GM18861 (cell line): ENCODE results near the gene RAB1B.
A peak's percentile ranks its signal among the peaks of the same experiment; 100 is the strongest.
"Not testable (repeated sequence)": the region's sequence is repeated elsewhere in the genome, so short reads cannot be mapped to it uniquely, and the experiment has no call there.

Experiments used
- ATAC-seq: cut with Tn5 transposase; IDR thresholded peaks from one replicate; pipeline ENCODE4 v1.9.1; 2021; ENCODE audit not compliant: unreplicated experiment

RAB1B gene

DNA sequence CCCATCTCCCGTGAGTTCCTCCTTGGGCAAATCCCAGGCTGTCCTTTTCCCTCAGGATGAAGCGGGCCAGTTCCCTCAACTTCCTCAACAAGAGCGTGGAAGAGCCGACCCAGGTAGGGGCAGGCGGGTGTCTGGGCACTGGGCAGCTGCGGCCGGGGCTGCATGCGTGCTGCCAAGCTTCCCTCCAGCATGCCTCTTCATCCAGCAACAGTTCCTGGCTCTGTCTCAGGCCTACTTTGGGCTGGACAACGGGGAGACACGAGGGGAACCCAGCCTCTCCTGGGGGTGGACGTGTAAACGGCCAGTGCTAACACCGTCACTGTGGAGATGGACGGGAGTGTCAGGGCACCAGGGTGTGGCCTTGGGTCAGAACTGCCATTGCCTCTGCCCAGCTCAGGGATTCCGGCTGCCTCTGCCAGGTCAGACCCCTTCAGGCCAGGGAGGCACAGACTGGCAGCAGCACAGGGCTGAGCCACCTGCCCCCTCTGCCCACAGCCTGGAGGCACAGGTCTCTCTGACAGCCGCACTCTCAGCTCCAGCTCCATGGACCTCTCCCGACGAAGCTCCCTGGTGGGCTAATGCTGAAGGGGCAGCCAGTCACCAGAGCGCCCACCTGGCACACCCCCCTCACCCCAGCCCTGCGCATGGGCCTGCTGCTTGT lies 1.9 kb upstream of the RAB1B start:
- no peak for ATAC-seq

DNA sequence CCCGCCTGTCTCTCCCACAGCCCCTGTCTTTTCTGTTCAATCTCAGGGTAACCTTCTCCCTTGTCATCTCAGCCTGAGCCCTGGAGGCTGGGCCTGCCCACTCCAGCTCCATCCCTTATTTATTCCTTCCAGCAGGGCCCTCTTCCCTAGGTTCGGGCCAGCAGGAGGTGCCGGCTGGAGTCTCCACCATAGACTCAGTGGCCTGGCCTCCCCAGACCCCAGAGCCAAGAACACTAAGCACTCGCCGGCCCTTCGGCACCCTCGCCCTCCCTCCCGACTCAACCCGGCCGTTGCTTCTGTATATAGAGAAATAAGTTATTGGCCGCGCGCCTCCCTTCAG lies 1.4 kb upstream of the RAB1B start:
- no peak for ATAC-seq

DNA sequence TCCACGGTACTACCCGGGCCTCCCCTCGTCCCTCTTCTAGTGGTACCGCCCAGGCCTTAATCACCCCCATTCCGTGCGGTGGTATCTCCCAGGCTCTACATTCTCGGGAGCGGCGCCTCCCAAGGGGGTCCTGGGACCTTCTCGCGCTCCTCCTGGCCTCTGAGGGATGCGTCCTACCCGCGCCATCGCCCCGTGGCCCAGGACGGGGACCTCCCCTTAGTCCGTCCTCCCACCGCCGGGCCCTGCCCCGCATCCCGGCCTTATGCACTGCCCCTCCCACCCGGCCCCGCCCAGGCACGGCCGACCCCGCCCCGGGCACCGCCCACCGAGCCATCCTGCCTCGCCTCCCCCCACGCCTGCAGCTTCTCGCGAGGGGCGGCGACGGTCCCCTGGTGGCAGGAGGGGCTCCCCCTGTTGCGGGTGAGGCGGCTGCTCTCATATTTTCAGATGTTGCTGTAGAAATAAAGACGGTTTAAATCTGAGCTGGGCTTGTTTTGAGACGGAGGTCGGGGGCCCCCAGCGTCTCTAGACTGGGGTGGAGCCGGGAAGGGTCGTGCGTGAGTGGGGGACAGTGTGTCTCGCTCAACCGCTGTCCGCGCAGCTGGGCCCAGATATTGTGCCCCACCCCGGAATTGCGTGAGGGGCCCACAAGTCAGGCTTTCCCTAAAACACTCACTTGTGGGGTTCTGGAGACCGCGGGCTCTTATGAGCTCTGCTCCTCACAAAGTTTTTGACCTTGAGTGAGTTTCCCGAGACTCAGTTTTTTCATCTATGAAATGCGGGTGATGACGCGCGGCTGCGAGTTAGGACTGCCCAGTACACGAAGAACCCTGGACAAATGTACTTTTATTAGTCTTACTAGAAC lies 828 bp upstream of the RAB1B start:
- peak; percentile 25 for ATAC-seq

DNA sequence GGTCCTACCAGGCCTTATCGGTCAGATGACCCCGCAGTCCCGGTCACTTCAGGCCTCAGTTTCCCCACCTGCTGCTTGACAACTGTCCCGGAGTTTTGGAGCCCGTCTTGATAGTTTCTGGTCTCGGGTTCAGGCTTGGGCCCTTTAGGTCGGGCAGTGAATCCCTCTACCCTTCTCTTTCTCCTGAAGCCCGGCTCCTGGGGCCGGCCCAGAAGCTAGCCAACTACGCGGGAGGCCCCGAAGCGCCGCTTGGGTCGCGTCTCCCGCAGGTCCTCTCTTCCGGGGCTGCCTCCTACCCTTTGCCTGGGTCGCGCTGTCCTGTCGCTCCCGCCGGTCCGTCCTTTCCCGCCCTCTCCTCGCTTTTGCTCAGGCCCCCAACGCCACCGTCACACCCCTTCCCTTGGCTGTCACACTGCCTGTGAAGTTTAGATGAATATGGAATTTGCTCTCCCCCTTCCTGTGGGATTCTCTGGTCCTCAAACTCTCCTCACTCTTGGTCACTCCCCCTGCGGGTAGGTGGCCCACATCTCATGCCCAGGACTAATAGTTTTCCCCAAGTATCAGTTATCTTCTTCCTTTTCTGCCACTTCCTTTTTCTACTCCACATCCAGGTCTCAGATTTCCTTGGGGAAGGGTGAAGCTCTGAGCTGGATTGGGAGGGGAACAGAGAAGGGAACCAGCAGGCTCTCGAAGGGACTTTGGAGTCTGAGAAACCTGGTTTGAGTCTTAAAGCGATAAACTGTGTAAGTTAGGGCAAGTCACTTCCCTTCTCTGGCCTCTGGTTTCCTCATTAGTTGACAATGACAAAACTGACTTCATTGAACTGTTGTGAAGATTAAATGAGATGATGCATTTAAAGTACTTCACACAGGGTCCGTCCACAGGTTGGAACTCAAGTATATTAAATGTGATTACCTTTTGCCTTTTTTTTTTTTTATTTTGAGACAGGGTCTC lies 790 bp downstream of the RAB1B start:
- ATAC-seq: no peak

DNA sequence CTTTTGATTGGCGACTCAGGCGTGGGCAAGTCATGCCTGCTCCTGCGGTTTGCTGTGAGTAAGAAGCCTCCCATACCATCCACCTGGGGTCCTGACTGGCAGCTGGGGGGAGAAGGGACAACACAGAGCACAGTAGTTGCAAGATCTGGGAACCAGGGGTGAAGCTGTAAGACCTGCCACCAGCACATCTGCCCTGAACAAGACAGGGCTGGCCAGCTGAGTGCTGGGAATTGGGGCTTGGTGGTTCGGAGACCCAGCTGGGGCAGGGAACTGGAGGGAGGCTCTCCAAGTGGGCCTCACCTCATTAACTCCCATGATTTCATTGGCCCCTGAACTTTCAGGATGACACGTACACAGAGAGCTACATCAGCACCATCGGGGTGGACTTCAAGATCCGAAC lies 3.4 kb downstream of the RAB1B start:
- no peak for ATAC-seq

DNA sequence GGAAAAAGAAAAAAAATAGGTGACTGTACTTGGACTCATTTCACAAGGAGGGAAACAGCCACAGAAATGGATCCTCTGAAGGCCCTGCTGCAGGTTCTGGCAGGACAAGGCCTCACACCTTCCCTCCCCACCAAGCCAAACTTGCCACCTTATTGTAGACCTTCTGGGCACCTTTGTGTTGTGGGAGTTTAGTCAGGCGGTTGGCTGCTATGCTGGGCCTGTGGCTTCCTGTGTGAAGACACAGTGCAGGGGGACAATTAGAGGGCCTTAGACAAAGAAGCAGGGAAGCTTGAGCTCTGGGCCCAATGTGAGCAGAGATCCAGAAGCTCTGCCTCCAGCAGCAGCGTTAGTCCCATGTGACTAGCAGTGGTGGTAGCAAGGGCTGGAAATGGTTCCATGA lies 4.2 kb downstream of the RAB1B start:
- no peak for ATAC-seq

DNA sequence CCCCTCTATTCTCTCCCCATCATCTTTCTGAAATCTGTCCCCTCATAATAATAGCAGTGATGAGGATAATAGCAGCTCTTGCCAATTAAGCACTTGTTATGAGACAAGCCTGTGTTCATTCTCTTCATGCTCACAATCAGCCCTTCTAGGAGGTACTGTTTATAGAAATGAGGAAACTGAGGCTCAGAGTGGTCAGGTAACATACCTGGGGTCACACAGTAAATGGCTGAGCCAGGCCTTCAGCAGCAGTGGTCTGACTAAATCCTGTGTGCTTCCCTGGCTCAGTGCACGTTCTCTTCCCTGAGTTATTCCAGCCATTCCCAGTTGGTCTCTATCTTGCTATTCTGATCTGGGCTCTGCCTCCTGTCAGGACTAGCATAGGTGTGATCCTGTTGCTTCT lies 5.8 kb downstream of the RAB1B start:
- ATAC-seq: no peak

DNA sequence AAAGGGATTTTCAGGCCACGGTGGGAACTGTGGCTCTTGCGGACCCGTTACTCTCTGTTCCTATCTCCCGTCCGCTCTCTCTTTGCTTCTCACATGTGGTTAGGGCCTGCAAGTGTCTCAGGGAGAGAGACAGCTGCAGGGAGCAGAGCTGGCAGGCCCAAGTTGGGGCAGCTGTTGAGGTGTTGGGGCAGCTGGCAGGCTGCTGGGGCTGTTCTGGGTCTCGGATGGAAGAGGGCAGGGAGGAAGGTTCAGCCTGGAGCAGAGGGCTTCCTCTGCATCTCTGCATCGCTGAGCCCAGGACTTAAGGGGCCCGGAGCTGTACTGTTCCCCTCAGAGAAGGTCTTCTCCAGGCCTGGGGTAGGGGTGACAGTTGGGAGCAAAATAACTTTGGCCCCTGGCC lies 7.0 kb downstream of the RAB1B start:
- ATAC-seq: no peak

DNA sequence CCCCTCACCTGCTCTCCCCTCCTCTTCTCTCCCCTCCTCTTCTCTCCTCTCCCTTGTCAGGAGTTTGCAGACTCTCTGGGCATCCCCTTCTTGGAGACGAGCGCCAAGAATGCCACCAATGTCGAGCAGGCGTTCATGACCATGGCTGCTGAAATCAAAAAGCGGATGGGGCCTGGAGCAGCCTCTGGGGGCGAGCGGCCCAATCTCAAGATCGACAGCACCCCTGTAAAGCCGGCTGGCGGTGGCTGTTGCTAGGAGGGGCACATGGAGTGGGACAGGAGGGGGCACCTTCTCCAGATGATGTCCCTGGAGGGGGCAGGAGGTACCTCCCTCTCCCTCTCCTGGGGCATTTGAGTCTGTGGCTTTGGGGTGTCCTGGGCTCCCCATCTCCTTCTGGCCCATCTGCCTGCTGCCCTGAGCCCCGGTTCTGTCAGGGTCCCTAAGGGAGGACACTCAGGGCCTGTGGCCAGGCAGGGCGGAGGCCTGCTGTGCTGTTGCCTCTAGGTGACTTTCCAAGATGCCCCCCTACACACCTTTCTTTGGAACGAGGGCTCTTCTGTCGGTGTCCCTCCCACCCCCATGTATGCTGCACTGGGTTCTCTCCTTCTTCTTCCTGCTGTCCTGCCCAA lies 7.7 kb downstream of the RAB1B start:
- ATAC-seq: no peak

DNA sequence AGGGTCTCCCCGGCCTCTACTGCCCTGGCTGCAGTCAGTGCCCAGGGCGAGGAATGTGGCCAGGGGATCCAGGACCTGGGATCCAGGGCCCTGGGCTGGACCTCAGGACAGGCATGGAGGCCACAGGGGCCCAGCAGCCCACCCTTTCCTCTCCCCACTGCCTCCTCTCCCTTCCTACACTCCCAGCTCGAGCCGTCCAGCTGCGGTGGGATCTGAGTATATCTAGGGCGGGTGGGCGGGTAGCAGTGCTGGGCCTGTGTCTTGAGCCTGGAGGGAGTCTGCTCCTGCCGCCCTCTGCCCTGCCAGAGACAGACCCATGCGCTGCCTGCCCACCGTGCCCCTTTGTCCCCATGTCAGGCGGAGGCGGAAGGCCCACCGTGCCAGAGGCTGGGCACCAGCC lies 8.2 kb downstream of the RAB1B start:
- ATAC-seq: not testable (repeated sequence)

DNA sequence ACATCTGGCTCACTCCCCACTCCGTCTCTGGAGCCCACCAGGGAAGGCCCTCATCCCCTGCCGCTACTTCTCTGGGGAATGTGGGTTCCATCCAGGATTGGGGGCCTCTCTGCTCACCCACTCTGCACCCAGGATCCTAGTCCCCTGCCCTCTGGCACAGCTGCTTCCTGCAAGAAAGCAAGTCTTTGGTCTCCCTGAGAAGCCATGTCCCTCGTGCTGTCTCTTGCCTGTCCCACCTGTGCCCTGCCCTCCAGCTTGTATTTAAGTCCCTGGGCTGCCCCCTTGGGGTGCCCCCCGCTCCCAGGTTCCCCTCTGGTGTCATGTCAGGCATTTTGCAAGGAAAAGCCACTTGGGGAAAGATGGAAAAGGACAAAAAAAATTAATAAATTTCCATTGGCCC lies 8.6 kb downstream of the RAB1B start:
- not testable (repeated sequence) for ATAC-seq

DNA sequence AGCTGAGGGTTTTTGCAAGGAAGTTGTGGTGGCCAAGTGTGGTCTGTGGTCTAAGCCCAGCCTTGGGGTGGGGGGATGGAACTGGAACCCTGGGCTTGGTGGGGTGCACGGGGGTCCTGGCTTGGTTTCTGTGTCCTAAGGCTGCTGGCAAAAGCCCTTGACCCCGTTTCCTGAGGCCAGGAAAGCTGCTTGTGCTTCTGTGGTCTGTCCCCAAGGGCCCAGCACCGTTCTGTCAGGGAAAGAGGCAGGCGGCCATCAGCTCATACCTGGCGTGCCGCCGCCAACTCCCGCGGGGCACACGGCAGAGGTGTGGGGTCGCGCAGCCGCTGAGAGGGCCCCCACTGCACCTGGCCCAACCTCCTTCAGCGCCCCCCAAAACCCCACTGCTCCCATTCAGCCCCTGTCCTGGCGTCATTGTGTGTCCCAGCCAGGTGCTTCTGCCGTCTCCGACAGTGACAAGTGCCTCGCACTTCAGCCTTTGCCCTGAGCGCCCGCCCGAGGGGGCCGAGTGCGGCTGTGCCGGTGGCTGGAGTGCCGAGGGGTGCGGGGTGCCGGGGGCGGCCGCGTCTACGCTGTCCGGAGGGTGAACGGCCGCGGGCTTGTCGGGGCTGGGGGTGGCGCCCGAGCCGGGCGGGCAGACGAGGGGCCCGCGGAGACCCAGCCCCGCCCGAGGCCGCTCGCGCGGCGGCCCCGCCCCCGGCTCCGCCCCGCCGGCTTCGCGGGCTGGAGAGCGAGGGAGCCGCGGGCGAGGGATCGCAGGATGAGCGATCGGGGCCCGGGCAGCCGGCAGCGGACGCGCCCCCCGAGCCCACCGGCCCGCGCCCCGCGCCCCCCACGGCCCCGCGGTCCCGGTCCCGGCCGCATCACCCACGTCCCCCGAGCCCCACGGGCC lies 9.3 kb downstream of the RAB1B start, which contains the start of gene CNIH2:
Gene CNIH2, plus strand, starts transcription at position 705 of the 892 bp plus-strand sequence. CDS start 282 bp downstream, outside the sequence.
- no peak for ATAC-seq

DNA sequence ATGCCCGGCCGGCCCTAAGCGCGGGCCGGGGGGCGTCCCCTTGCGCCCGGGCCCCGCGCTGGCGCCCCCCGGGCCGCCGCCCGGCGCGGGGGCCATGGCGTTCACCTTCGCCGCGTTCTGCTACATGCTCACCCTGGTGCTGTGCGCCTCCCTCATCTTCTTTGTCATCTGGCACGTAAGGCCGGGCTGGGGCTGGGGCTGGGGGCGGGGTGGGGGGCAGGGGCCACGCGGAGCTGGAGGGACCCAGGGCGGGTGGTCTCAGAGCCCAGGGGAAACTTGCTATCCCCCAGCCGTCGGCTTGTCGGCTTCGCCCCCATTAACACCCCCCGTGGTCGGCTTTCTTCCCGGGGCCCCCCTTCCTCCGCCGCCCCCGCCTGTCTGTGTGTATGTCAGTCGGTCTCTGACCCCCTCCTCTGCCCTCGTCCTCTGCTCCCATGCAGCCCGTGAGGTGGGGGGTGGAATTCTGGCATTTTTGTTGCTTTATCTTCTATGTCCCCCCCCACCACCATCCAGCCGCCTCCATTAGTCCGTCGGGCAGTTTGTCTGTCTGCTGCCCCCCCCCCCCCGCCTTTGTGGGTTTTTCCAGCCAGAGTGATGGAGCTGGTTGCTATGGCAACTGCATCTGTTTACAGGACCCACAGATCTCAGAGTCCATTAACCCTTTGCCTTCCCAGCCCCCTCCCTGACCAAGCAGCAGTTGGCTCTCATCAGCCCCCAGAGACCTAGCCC lies 10.1 kb downstream of the RAB1B start:
- ATAC-seq: no peak

DNA sequence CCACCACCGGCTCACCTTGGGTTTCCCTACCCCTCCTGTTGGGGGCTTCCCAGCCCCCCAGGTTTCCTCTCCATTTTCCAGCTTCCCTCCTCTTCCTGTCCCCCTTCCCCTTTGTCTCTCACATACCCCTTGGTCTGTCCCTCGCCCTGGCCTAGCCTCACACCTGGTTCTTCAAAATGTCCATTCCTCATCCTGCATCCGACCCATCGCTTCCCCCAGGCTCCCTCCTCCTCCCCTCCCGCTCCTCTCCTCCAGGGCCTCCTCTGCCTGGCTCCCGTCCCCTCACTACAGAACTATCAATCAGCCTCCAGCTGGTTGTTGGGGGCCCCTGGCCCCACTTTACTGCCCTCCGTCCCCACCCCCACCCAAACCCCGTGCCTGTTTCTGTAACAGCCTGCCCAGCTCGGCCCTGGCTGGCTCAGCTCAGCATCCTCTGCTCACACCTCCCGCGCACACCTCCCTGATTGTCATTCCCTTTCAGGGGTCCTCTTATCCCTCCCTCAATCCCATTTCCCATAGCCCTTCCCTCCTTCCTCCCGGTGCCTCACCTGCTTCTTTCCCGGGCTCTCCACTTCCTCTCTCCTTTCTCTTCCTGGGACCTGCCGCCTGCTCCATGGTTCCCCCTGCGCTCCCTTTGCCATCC lies 10.8 kb downstream of the RAB1B start:
- ATAC-seq: no peak

DNA sequence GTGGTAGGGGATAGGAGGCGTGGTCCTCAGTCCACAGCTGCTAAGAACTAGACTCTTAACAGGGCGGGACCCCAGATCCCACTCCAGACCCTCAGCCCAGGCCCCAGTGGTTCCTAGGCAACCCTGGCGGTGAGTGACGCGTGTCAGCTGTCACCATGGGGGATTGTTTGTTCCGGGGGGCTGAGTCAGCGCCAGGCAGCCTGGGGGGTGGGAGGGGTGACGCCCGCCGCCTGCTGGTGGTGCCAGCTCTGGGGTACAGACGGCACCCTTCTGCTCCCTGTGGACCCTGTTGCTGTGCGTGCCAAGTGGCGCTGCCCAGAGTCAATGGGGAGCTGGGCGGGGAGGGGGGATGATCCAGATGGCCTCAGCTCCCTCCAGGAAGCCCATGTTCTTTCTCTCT lies 12.0 kb downstream of the RAB1B start:
- no peak for ATAC-seq

DNA sequence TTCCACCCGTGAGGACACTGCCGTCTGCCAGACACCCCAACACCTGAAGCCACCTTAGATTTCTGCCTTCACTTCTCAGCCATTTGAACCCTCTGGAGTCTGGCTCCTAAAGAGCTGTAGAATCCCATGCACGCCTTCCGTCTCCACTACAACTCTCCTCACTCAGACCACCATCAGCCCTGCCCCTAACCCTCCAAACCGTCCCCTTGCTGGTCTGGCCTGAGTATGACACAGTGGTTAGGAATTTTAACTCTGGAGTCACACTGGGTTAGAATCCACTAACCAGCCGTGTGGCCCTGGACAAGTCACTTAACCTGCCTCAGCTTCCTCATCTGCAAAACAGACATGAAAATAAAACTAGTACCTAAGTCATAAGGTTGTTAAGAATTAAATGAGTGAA lies 12.6 kb downstream of the RAB1B start:
- ATAC-seq: no peak

DNA sequence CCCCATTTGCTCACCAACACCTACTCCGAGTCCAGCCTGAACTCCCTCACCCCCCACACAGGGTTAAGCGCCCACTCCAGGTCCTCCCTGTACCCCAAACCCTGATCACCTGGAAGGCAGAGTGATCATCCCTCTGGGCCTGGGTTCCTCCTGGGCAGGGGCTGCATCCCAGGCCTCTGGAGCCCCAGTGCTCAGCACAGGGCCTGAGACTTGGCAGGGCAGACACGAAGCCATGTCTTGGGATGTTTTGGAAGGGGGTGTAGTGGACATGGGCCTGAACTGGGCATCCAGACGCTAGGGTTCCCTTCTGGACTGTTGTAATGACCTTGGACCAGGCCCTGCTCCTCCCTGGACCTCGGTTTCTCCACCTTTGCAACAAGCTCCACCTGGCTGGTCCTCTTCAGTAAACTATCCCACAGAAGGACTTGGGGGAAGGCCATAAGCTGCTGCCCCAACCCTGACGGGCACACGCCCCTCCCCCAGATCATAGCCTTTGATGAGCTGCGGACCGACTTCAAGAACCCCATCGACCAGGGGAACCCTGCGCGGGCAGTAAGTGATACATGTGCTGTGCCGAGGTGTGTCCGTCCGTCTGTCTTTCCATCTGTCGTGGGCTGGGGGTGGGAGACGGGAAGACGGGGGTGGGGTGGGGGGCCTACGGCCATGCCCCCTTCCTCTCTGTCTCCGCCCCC lies 13.5 kb downstream of the RAB1B start:
- ATAC-seq: no peak
